ENCODE data around the gene TBXAS1. TPM values are rescaled to one million over a fixed set of nuclear protein-coding genes. Genes with fewer than 3 reads are reported as not detected.

TBXAS1 gene
- total and polyA plus RNA-seq, 2 donors (not counting 3 experiments of a cell fraction or from before 2014, with no cell fraction given): 2.1 to 4.3 TPM

DNA sequence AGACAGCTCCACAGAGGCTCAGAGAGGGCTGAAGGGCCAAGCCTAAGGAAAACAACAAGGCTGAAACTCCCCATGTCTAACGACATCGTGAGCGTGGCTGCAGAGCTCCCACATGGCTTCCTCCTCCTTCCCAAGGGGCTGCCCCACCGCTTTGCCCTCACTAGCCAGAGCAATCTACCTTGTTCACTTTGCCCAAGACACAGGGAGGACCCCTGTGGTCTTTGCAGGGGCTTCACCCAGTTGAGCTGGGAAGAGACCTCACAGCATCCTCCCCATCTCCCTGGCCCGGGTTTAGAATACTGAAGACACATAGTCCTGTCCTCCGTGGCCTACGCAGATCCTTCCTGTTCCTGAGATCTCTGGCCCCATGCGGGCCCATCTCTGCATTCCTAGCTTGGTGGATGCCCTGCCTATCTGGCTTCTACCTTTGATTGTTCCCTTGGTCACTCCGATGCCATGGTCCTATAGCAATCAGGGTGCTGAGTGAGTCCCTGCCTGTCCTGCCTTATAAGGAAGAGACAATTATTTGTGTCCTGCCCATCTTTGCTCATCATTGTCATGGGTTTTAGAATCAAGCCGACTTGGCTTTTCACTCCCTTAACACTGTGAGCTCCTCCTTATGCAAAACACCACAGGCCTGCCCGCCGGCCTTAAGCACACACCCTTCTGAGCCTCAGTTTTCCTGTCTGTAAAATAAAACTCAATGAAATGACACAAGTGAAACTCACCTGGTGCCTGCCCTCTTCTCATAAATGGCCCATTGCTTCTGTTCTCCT lies 160.5 kb downstream of the TBXAS1 start:
- FAIRE-seq (no peak), DNase-seq (ENCODE audit: low read depth, low spot score) (no peak)
- ChIA-PET CTCF (interaction anchor here (1.1 to 1.7 kb wide), 3 partner anchors 13 to 388 kb away, joined by 3 read pairs; no protein-coding TSS in a partner anchor), POLR2A (no interaction called here)
- intact Hi-C loops (cut with micrococcal nuclease): no loop called here
- H3K79me2 ChIP-seq (ENCODE audit: control insufficient read depth, insufficient read depth, low read length): no peaks in the 10 kb centered on the region
- no peak overlapping the region for H3K9ac ChIP-seq (replicated peaks; ENCODE audit: extremely low read depth, insufficient read depth, low read length)
- no peaks in the 10 kb centered on the region for H3K9me1 ChIP-seq (replicated peaks; ENCODE audit: control insufficient read depth, extremely low read depth, insufficient read depth, low read length)
- H3K4me3 ChIP-seq (replicated peaks in 1 of 3; ENCODE audit: insufficient read depth in 1 of 3, low read depth in 1 of 3, low read length in 3 of 3): no peak overlapping the region
- BruUV-seq (replicated peaks): no TSS peak
- H3K27ac ChIP-seq (ENCODE audit: insufficient read depth, low read depth, low read length): no peak overlapping the region
- H2AFZ ChIP-seq (ENCODE audit: low read depth, low read length): no peak overlapping the region
- no peaks in the 10 kb centered on the region for H4K20me1 ChIP-seq (replicated peaks; ENCODE audit: control insufficient read depth, extremely low read depth, insufficient read depth, low read length)
- H3K9me3 ChIP-seq (replicated peaks; ENCODE audit: control insufficient read depth, insufficient read depth, low read length): no peaks in the 10 kb centered on the region
- H3K27me3 ChIP-seq (ENCODE audit: control insufficient read depth in 2 of 2, insufficient read depth in 2 of 2, low read length in 2 of 2): no peaks in the 10 kb centered on the region
- no peaks in the 10 kb centered on the region for H3K4me1 ChIP-seq (ENCODE audit: control insufficient read depth, extremely low read depth, insufficient read depth, low read length)
- H3K4me2 ChIP-seq (ENCODE audit: insufficient read depth, low read length): no peak overlapping the region
- dilution Hi-C loops (cut with MboI; ENCODE audit: extremely low pct_ligation_motif_present, low sequenced_read_pairs): no loop called here
- H3K36me3 ChIP-seq (ENCODE audit: control insufficient read depth in 2 of 2, extremely low read depth in 1 of 2, insufficient read depth in 2 of 2, low read length in 2 of 2): no peaks in the 10 kb centered on the region
- TF ChIP-seq, protein P1, sequence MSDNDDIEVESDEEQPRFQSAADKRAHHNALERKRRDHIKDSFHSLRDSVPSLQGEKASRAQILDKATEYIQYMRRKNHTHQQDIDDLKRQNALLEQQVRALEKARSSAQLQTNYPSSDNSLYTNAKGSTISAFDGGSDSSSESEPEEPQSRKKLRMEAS (IDR thresholded peaks at IDR 0.05; ENCODE audit: insufficient read depth, insufficient read length): no peak
- TF ChIP-seq POLR2A (IDR thresholded peaks at IDR 0.05; ENCODE audit: low read depth, low read length) (no peak), MYC (IDR thresholded peaks at IDR 0.05; ENCODE audit: low read depth, low read length) (no peak), GATA2 (IDR thresholded peaks at IDR 0.05; ENCODE audit: insufficient read depth, insufficient read length, low read depth, low read length) (no peak), FOS (IDR thresholded peaks at IDR 0.05; ENCODE audit: borderline replicate concordance, insufficient read depth, low read length) (no peak), JUN (IDR thresholded peaks at IDR 0.05; ENCODE audit: borderline replicate concordance, insufficient read depth, insufficient read length, low read depth) (no peak), POLR2AphosphoS5 (IDR thresholded peaks at IDR 0.05; ENCODE audit: insufficient read depth, low read depth, low read length) (no peak), EZH2 (IDR thresholded peaks at IDR 0.05; ENCODE audit: borderline replicate concordance, low read depth, low read length, severe bottlenecking) (no peak)
- TF ChIP-seq, protein P2, sequence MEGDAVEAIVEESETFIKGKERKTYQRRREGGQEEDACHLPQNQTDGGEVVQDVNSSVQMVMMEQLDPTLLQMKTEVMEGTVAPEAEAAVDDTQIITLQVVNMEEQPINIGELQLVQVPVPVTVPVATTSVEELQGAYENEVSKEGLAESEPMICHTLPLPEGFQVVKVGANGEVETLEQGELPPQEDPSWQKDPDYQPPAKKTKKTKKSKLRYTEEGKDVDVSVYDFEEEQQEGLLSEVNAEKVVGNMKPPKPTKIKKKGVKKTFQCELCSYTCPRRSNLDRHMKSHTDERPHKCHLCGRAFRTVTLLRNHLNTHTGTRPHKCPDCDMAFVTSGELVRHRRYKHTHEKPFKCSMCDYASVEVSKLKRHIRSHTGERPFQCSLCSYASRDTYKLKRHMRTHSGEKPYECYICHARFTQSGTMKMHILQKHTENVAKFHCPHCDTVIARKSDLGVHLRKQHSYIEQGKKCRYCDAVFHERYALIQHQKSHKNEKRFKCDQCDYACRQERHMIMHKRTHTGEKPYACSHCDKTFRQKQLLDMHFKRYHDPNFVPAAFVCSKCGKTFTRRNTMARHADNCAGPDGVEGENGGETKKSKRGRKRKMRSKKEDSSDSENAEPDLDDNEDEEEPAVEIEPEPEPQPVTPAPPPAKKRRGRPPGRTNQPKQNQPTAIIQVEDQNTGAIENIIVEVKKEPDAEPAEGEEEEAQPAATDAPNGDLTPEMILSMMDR (IDR thresholded peaks at IDR 0.05; ENCODE audit: extremely low read depth in 1 of 2, insufficient read depth in 1 of 2, low read depth in 1 of 2, low read length in 2 of 2): no peak
